SKM-1 treated with dmso at 0.1 percent for 144 hours (cell line): ENCODE data around the gene GTPBP4.
A peak's percentile ranks its signal among the peaks of the same experiment; 100 is the strongest.

Experiments
- DNase-seq: peaks from one replicate; lab custom pipeline; 2025; ENCODE audit not compliant: unreplicated experiment; lab: John Stamatoyannopoulos, UW

GTPBP4 gene

DNA sequence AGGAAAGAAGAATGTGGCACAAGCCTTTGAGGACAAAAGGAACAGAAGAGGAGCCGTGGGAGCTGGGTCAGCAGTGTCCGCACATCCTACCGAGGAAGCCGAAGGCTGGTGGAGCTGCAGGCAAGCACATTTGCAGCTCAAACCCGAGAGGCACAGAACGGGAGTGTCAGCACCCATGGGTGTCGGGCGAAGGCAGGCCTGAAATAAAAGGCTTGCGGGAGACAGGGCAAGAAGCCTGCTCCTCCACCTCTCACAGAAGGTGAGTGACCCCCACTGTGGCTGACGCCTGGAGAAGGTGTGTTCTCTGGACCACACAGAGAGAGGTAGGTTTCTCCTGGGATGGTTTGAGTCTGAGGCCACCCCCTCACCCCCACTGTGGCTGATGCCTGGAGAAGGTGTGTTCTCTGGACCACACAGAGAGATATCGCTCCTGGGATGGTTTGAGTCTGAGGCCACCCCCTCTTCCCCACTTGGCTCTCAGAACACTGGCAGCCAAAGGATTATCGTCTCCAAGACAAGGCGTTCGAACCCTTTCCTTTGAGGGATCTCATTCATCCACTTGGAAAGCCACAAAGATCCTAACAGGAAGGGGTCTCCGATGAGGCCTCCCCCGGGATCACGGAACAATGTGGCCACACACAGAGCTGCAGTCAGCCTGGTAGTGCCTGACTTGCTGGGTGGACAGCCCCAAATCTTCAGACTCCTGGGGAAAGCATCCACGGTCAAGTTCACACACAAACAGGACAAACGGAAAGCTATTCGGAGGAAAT, 21.6 kb upstream of the GTPBP4 start:
- DNase-seq: no peak

- DNase-seq: no peak
Observed at GRCh38 chr10:968546-969199, 19.6 kb upstream of the GTPBP4 start.

- DNase-seq: no peak
Observed at GRCh38 chr10:969473-970150, 18.6 kb upstream of the GTPBP4 start.

GRCh38 chr10:970311-971149, 17.7 kb upstream of the GTPBP4 start:
- DNase-seq: no peak

DNA sequence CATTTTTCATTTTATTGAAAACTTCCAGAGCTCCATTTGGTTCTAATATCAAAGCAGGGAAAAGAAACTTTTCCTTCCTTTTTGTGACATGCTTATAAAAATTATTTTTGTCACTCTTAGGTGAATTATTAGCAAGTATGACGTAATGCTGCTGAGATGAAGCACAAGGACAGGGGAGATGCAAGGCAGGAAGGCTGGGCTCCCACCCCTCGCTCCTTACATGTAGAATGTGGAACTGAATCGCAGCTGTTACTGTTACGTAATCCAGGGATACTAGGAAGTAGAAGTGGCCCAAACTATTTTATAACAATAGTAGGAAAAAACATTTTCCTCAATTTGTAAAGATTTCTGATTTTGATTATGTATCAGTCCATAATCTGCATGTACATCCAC, 17.1 kb upstream of the GTPBP4 start:
- peak; percentile 27 for DNase-seq

DNA sequence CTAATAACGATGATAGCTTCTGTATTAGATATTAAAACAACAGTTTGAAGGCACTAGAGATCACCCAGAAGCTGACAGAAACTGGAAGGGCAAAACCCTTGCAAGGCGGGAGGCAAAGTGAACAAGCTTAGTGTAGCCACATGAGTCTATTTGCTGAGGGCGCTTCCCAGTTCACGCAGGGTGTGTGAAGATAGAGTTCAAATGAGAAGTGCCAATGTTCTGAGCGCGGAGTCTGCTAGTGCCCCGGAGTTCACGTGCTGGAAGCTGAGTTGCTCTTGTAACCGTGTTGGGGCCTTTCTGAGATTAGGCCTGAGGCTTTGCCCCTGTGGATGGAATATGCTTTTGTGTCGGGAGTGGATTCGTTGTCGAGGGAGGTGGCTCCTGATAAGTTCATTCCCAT, 16.6 kb upstream of the GTPBP4 start:
- no peak for DNase-seq

- no peak for DNase-seq
Observed at GRCh38 chr10:972763-973162, 15.5 kb upstream of the GTPBP4 start.

DNA sequence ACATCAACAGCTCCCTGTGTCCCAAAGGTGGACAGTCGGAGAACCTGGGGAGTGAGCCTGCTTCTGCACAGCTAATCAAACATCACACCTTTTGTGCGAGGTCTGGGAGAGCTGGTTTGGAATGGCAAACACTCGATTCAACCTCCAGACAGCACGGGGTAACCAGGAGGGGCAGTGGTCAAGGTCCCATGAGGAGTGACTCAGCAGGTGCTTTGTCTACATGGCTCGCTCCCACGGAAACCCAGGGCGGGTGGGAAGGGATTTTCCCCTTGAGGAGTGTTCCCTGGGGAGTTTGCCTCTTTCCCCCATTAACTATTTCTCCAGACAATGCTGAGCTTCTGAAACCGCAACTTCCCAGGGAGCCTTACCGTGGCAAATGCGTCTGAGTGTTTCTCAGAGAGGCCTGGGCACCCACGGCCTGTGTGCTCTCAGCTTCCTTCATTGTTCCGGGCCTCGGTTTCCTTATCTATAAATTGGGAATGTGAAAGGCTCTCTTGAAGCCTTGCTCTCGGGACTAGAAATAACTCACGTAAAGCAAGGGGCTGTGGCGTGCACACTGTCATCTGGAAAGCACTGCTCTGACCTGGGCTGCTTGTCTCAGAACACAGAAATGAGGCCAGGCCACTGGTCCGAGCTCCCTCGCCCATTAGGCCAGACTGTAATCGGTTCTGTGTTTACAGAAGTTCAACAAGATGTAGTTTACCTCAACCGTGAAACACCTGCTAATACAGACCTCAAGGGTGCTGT, 14.0 kb upstream of the GTPBP4 start:
- no peak for DNase-seq

DNA sequence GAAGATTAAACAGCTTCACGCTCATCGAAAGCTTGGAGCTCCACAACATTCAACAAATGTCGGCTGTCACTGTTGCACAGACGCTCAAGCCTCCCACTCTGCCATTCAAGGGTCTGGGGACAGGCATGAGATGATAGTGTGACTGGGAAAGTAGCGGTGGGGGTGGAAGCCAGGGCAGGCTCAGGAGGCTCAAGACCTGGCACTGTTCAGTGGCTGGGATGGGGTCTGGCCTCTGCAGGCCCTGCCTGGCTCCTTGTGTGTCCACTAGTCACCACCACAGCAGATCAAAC, 13.5 kb upstream of the GTPBP4 start:
- no peak for DNase-seq

- DNase-seq: no peak
Observed at GRCh38 chr10:976316-976715, 11.9 kb upstream of the GTPBP4 start.

GRCh38 chr10:978826-979421, 9.3 kb upstream of the GTPBP4 start:
- DNase-seq: no peak

GRCh38 chr10:980468-981093, 7.7 kb upstream of the GTPBP4 start:
- DNase-seq: no peak

- no peak for DNase-seq
Observed at GRCh38 chr10:983401-983800, 4.8 kb upstream of the GTPBP4 start.

DNA sequence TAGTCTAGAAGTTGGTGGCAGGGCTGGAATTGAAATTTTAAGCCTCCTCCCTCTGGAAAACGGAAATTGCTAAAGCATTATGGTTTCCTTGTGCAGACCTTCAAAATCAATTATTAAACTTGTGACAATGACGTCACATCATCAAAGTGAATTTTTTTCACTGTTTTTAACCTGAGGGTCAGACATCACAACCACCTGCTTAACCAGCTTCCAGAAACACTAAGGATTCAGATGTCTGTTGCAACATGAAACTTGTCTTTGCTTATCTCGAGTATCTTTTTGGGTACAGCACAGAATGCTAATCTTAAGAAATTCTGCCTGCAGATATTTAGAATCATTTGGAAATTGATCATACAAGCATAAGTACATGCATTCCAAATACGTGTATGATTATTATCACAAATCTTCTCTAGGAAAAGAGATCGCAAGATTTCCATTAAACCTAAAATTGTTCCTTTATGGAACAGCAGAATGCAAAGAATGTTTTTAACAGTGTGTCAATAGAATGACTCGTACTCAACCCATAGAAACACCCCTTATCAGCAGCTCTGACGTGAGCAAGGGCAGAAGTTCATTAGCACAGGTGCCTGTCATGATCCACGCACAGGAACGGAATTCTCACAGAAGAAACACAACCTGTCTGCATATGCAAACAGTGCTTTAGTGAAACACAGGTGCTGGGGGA, 4.1 kb upstream of the GTPBP4 start:
- DNase-seq: no peak

GRCh38 chr10:985361-985760, 2.9 kb upstream of the GTPBP4 start:
- DNase-seq: no peak

DNA sequence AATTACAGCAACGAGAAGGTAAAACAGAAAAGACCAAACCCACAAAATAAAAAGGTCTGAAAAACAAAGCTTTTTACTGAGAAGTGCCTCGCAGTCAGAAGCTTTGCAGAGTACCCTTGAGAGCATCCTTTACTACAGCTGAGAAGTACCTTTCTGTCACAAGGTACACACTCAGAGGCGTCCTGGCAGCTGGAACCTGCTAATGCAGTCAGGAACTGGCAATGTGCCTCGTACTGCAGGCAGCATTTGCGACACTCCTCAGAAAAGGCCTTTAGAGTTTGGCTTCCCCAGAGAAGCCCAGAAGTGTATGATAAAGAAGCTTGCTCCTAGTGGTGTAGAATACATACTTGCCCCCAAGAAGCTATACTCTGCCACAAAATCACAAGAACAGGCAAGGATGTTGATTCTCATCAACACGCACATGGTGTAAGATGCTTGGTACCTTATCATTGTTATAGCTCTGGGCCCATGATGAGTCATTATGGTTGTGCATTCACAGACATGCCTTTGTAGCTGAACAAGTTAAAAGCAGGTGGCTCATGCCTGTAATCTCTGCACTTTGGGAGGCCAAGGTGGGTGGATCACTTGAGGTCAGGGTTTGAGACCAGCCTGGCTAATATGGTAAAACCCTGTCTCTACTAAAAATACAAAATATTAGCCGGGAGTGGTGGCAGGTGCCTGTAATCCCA, 2.0 kb upstream of the GTPBP4 start:
- no peak for DNase-seq

- peak; percentile 1 for DNase-seq
Observed at GRCh38 chr10:986881-987619, 1.2 kb upstream of the GTPBP4 start.

DNA sequence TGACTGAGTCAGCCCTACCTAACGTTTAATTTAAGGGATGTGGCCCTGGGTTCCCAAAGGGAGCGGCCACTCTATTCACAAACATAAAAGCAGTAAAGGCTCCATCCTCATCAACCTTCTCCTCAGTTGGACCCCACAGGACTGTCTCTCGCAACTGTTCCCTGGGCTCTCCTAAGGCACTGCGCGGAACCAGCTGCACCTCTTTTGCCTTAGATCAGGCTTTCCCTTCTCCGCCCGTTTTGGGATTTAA, 689 bp upstream of the GTPBP4 start:
- no peak for DNase-seq
